Neuronal stem cell (in vitro differentiated cells): ENCODE data around the gene PTGES.

Experiments used
- DNase-seq: peaks from one replicate; pipeline ENCODE4 v3.0.0-alpha.2; 2013; ENCODE audit warnings: low spot score
- H2AFZ ChIP-seq: one replicate; pipeline ENCODE4 v1.6.1; 2013; ENCODE audit warnings: mild to moderate bottlenecking, low read length, inconsistent platforms
- H2AK5ac ChIP-seq: 2 replicates; pipeline ENCODE4 v1.6.1; 2013; ENCODE audit warnings: low read depth, mild to moderate bottlenecking, inconsistent platforms, low read length, moderate library complexity, mixed read lengths
- H2BK120ac ChIP-seq: 2 replicates; pipeline ENCODE4 v1.6.1; 2013; ENCODE audit warnings: low read depth, mild to moderate bottlenecking, inconsistent platforms, low read length, moderate library complexity, mixed read lengths
- H2BK12ac ChIP-seq: one replicate; pipeline ENCODE4 v1.6.1; 2013; ENCODE audit warnings: low read length, inconsistent platforms
- H2BK15ac ChIP-seq: 2 replicates; pipeline ENCODE4 v1.6.1; 2013; ENCODE audit warnings: mild to moderate bottlenecking, low read length, inconsistent platforms, mixed read lengths
- H2BK5ac ChIP-seq: one replicate; pipeline ENCODE4 v1.6.1; 2013; ENCODE audit warnings: inconsistent platforms, mild to moderate bottlenecking, low read length, moderate library complexity
- H3K14ac ChIP-seq: one replicate; pipeline ENCODE4 v1.6.1; 2013; ENCODE audit warnings: low read length, inconsistent platforms
- H3K18ac ChIP-seq: 2 replicates; pipeline ENCODE4 v1.6.1; 2013; ENCODE audit warnings: low read length, inconsistent platforms
- H3K23ac ChIP-seq: 2 replicates; pipeline ENCODE4 v1.6.1; 2013; ENCODE audit warnings: low read depth, mild to moderate bottlenecking, mixed read lengths, low read length, inconsistent platforms; ENCODE audit not compliant: poor library complexity
- H3K27ac ChIP-seq: replicated peaks from 3 replicates; pipeline ENCODE4 v1.5.1; 2013; ENCODE audit warnings: low read length, inconsistent platforms
- H3K27me3 ChIP-seq, 3 experiments: 2 replicates each; pipeline ENCODE4 v1.6.1; 2013; ENCODE audit warnings: low read length in 3 of 3, mild to moderate bottlenecking in 2 of 3, inconsistent platforms in 1 of 3, low read depth in 1 of 3, mixed read lengths in 1 of 3, moderate library complexity in 1 of 3; ENCODE audit not compliant: control insufficient read depth in 3 of 3, insufficient read depth in 3 of 3
- H3K36me3 ChIP-seq, 2 donors: replicated peaks in 1 of 2; 2 replicates each; pipeline ENCODE4 v1.6.1; 2013; ENCODE audit warnings: low read length in 2 of 2; ENCODE audit not compliant: control insufficient read depth in 2 of 2, insufficient read depth in 2 of 2
- H3K4ac ChIP-seq: 2 replicates; pipeline ENCODE4 v1.6.1; 2013; ENCODE audit warnings: inconsistent platforms, mild to moderate bottlenecking, low read length, moderate library complexity
- H3K4me1 ChIP-seq, 2 donors: 1 replicate in 1 of 2; 2 replicates in 1 of 2; pipeline ENCODE4 v1.6.1; 2013; ENCODE audit warnings: low read length in 2 of 2, low read depth in 1 of 2; ENCODE audit not compliant: control insufficient read depth in 2 of 2, insufficient read depth in 1 of 2
- H3K4me2 ChIP-seq: one replicate; pipeline ENCODE4 v1.6.1; 2013; ENCODE audit warnings: mild to moderate bottlenecking, low read length, inconsistent platforms; ENCODE audit not compliant: insufficient read depth, poor library complexity, severe bottlenecking
- H3K4me3 ChIP-seq, 2 donors: 2 replicates each; pipeline ENCODE4 v1.5.1; 2013; ENCODE audit warnings: low read length in 2 of 2, mild to moderate bottlenecking in 2 of 2, inconsistent platforms in 1 of 2, moderate library complexity in 1 of 2
- H3K79me1 ChIP-seq: one replicate; pipeline ENCODE4 v1.6.1; 2013; ENCODE audit warnings: low read depth, mild to moderate bottlenecking, inconsistent platforms, low read length, moderate library complexity
- H3K9ac ChIP-seq: one replicate; pipeline ENCODE4 v1.6.1; 2013; ENCODE audit warnings: mild to moderate bottlenecking, low read depth, low read length, inconsistent platforms; ENCODE audit not compliant: poor library complexity
- H3K9me3 ChIP-seq, 2 donors: replicated peaks in 1 of 2; 2 replicates each; pipeline versions ENCODE3 to v1.6.1; 2013; ENCODE audit warnings: low read length in 2 of 2, mild to moderate bottlenecking in 2 of 2, inconsistent platforms in 1 of 2, low read depth in 1 of 2, mixed read lengths in 1 of 2, moderate library complexity in 1 of 2; ENCODE audit not compliant: control insufficient read depth in 2 of 2, insufficient read depth in 1 of 2
- H4K8ac ChIP-seq: one replicate; pipeline ENCODE4 v1.6.1; 2013; ENCODE audit warnings: low read depth, mild to moderate bottlenecking, inconsistent platforms, low read length, moderate library complexity
- H4K91ac ChIP-seq: one replicate; pipeline ENCODE4 v1.6.1; 2013; ENCODE audit warnings: low read length, low read depth, mild to moderate bottlenecking, inconsistent platforms; ENCODE audit not compliant: poor library complexity
- WGBS, 2 donors: extraction: QIAGEN DNeasy Blood & Tissue Kit; methylation state at CpG; one replicate each; pipeline ENCODE4 v1.1.7; 2013; ENCODE audit warnings: missing lambda C conversion rate in 2 of 2, mixed read lengths in 1 of 2; ENCODE audit not compliant: insufficient read length in 2 of 2, insufficient replicate concordance in 1 of 2; ENCODE audit errors: extremely low coverage in 2 of 2; 5-methylcytosine and 5-hydroxymethylcytosine counted together

PTGES gene

DNA sequence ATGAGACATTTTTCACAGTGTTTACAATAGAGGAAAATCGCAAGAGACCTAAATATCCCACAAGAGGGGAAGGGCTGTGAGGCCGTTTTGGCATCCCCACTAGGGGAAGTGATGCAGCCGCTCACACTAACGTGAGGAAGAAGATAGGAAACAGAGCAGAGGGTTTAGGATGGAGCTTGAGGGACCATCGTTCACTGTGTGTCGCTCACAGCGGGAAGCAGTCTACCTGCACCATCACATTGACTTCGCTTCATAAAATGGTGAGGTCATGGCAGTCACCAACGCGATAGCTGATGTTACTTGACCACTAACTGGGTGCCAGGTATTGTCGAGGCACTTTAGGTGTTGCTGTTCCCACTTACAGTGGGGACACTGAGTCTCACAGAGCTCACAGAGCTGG lies 51.8 kb downstream of the PTGES start:
- Histone ChIP-seq H3K79me1 (no peaks in the 10 kb centered on the region), H3K27ac (no peak overlapping the region), H3K4me2 (no peak overlapping the region), H3K9me3 (no peaks in the 10 kb centered on the region), H3K4ac (no peak overlapping the region), H3K9ac (no peak overlapping the region), H2BK5ac (no peak overlapping the region), H3K23ac (no peak overlapping the region), H2AK5ac (no peak overlapping the region), H2AFZ (no peak overlapping the region), H3K36me3 (no peaks in the 10 kb centered on the region), H3K18ac (no peak overlapping the region), H3K4me1 (peaks cover 3 to 6% of the 10 kb centered on the region in 2 donors), H3K14ac (no peak overlapping the region), H4K8ac (no peak overlapping the region), H2BK12ac (no peak overlapping the region), H2BK120ac (no peak overlapping the region), H3K27me3 (peaks cover 3 to 68% (median 22%) of the 10 kb centered on the region in 3 experiments), H2BK15ac (no peak overlapping the region), H3K4me3 (no peak overlapping the region), H4K91ac (no peak overlapping the region)
- WGBS, 2 donors: no CpG with 5 or more reads among the region's 11 CpGs
- no peak for DNase-seq

DNA sequence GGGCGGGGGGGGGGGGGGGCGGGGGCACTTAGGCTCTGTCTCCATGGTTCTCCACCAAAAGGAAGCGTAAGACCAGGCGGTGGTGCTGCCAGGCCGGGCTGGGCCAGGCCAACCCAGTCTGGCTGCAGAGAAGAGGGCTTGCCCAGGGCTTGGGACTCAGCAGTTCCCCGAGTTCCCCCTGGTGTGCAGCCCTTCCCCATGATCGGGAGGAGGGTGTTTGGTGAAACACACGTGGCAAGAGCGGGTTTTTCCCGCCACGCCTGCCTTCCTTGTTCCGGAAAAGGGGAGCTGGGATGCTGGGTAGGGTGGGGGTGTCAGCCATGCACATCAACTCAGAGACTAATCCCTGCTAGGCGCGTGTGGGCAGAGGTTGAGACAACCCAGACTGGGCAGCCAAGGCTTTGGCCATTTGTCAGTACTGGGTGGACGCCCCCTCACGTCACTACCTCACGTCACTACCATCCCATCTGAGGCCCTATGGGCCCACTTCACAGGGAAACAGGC lies 54.5 kb downstream of the PTGES start:
- H3K23ac ChIP-seq: no peak overlapping the region
- no peaks in the 10 kb centered on the region for H3K79me1 ChIP-seq
- no peaks in the 10 kb centered on the region for H3K36me3 ChIP-seq
- no peak overlapping the region for H4K91ac ChIP-seq
- H3K27me3 ChIP-seq: peaks cover 3 to 83% (median 37%) of the 10 kb centered on the region in 3 experiments
- no peak overlapping the region for H4K8ac ChIP-seq
- H3K4me1 ChIP-seq: peaks cover 3 to 6% of the 10 kb centered on the region in 2 donors
- H3K9me3 ChIP-seq: no peaks in the 10 kb centered on the region
- no peak for DNase-seq
- H2AK5ac ChIP-seq: peak overlapping the region; percentile 78
- H3K4me2 ChIP-seq: no peak overlapping the region
- H3K9ac ChIP-seq: no peak overlapping the region
- no peak overlapping the region for H3K4ac ChIP-seq
- H2BK5ac ChIP-seq: no peak overlapping the region
- no peak overlapping the region for H3K14ac ChIP-seq
- WGBS, 2 donors: no CpG with 5 or more reads among the region's 17 CpGs
- H3K27ac ChIP-seq: no peak overlapping the region
- no peak overlapping the region for H3K4me3 ChIP-seq
- no peak overlapping the region for H2AFZ ChIP-seq
- H2BK15ac ChIP-seq: no peak overlapping the region
- peak overlapping the region; percentile 33 for H3K18ac ChIP-seq
- no peak overlapping the region for H2BK120ac ChIP-seq
- no peak overlapping the region for H2BK12ac ChIP-seq

DNA sequence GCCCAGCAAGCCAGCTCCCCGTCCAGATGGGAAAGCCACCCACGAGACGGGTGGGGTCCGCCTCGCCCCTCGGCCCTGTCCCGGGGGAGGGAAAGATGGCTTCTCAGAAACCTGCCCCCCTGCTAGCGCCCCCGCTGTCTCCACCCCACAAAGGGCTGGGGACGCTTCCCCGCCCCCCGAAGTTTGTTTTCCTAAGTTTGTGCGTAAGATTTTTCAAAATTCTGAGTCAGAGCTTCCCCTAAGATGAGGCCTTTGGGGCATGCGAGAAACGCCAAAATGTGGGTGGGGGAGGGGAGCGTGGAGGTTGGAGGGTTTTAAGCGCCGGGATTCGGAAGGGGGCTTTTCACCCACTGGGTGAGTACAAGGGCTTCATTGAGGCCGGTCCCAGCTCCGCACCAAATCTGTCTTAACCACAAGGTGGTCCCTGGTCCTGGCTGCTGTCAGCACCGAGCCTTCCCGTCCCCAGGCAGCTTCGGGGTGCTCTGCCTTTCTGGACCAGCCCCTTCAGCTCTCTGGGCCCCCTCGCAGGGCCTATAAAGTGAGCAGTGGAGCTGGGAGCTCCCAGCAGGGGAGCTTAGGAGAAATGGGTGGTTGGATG lies 55.1 kb downstream of the PTGES start:
- no peak overlapping the region for H4K8ac ChIP-seq
- no peak overlapping the region for H2BK15ac ChIP-seq
- peak overlapping the region; percentile 92 for H3K18ac ChIP-seq
- H3K4me2 ChIP-seq: peak overlapping the region; percentile 88
- H3K36me3 ChIP-seq: no peaks in the 10 kb centered on the region
- peak overlapping the region; percentile 58 for H3K14ac ChIP-seq
- peak overlapping the region; percentile 53 for H3K9ac ChIP-seq
- H4K91ac ChIP-seq: no peak overlapping the region
- no peak overlapping the region for H3K27ac ChIP-seq
- H2BK120ac ChIP-seq: no peak overlapping the region
- peak overlapping the region; percentile 81 for H3K23ac ChIP-seq
- H3K27me3 ChIP-seq: peaks cover 3 to 80% (median 37%) of the 10 kb centered on the region in 3 experiments
- peak overlapping the region; percentile 91 for H2AFZ ChIP-seq
- DNase-seq: no peak
- no peaks in the 10 kb centered on the region for H3K9me3 ChIP-seq
- peak overlapping the region; percentile 21 to 25 for H3K4me3 ChIP-seq
- peaks cover 3 to 6% of the 10 kb centered on the region in 2 donors for H3K4me1 ChIP-seq
- H3K4ac ChIP-seq: no peak overlapping the region
- no peak overlapping the region for H2BK12ac ChIP-seq
- H2AK5ac ChIP-seq: peak overlapping the region; percentile 78
- H3K79me1 ChIP-seq: no peaks in the 10 kb centered on the region
- no peak overlapping the region for H2BK5ac ChIP-seq
- WGBS, 2 donors: no CpG with 5 or more reads among the region's 25 CpGs

GRCh38 chr9:129696944-129697655 lies 55.7 kb downstream of the PTGES start:
- no peak for DNase-seq
- H3K4me1 ChIP-seq: peaks cover 3 to 6% of the 10 kb centered on the region in 2 donors
- no peak overlapping the region for H4K8ac ChIP-seq
- no CpG with 5 or more reads among the region's 71 CpGs for WGBS, 2 donors
- peak overlapping the region; percentile 88 for H3K4me2 ChIP-seq
- H2BK15ac ChIP-seq: no peak overlapping the region
- peak overlapping the region; percentile 53 for H4K91ac ChIP-seq
- peak overlapping the region; percentile 81 for H3K23ac ChIP-seq
- peak overlapping the region; percentile 58 for H3K14ac ChIP-seq
- peak overlapping the region; percentile 53 for H3K9ac ChIP-seq
- no peaks in the 10 kb centered on the region for H3K36me3 ChIP-seq
- no peaks in the 10 kb centered on the region for H3K9me3 ChIP-seq
- no peak overlapping the region for H3K4ac ChIP-seq
- peaks cover 3 to 77% (median 37%) of the 10 kb centered on the region in 3 experiments for H3K27me3 ChIP-seq
- no peak overlapping the region for H2BK12ac ChIP-seq
- no peak overlapping the region for H2BK5ac ChIP-seq
- H2AFZ ChIP-seq: peak overlapping the region; percentile 91
- H3K4me3 ChIP-seq: peak overlapping the region; percentile 21 to 25
- peak overlapping the region; percentile 42 for H2AK5ac ChIP-seq
- H2BK120ac ChIP-seq: no peak overlapping the region
- peak overlapping the region; percentile 92 for H3K18ac ChIP-seq
- H3K79me1 ChIP-seq: no peaks in the 10 kb centered on the region
- H3K27ac ChIP-seq: no peak overlapping the region
